Skin of body (tissue), 2 donors: Measurements from ENCODE around the gene PSENEN. TPM values are rescaled to one million over a fixed set of nuclear protein-coding genes. Genes with fewer than 3 reads are reported as not detected.
"Not testable (repeated sequence)": the region's sequence is repeated elsewhere in the genome, so short reads cannot be mapped to it uniquely, and the experiment has no call there.

Experiments used
- DNase-seq: peaks from one replicate; lab custom pipeline; 2025; lab: John Stamatoyannopoulos, UW
- total RNA-seq: library from RNA; depleted of rRNA; stranded (reverse); fragments of >200 nt; gene quantifications from one replicate; pipeline ENCODE4 v1.2.3, GENCODE V29; 2014

The PSENEN gene
- total RNA-seq, 1 donor from 2014 or later = 10.1 TPM

DNA sequence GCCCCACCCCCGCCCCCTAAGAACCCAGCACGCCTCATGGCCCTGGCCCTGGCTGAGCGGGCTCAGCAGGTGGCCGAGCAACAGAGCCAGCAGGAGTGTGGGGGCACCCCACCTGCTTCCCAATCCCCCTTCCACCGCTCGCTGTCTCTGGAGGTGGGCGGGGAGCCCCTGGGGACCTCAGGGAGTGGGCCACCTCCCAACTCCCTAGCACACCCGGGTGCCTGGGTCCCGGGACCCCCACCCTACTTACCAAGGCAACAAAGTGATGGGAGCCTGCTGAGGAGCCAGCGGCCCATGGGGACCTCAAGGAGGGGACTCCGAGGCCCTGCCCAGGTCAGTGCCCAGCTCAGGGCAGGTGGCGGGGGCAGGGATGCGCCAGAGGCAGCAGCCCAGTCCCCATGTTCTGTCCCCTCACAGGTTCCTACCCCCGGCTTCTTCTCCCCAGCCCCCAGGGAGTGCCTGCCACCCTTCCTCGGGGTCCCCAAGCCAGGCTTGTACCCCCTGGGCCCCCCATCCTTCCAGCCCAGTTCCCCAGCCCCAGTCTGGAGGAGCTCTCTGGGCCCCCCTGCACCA lies 41.9 kb downstream of the PSENEN start:
- no peak for DNase-seq

DNA sequence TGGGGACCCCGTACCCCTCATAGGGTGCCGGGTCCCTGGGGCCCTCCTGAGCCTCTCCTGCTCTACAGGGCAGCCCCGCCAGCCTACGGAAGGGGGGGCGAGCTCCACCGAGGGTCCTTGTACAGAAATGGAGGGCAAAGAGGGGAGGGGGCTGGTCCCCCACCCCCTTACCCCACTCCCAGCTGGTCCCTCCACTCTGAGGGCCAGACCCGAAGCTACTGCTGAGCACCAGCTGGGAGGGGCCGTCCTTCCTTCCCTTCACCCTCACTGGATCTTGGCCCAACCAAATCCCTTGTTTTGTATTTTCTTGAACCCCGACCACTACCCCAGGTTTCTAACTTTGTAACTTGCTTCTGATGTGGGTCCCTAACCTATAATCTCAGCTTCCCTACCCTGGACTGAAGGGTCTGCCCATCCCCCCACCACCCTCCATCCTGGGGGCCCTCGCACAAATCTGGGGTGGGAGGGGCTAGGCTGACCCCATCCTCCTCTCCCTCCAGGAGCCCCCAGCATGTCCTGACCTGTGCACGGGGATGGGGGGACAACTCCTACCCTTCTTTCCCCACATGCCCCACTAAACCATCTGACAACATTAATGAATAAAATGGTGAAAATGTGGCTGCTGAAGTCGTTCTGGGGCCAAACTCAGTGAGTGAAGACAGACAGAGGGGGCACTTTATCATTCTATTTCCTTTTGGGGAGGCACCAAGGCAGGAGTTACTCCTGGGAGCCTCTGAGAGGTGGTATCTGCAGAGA lies 42.9 kb downstream of the PSENEN start:
- DNase-seq = no peak

DNA sequence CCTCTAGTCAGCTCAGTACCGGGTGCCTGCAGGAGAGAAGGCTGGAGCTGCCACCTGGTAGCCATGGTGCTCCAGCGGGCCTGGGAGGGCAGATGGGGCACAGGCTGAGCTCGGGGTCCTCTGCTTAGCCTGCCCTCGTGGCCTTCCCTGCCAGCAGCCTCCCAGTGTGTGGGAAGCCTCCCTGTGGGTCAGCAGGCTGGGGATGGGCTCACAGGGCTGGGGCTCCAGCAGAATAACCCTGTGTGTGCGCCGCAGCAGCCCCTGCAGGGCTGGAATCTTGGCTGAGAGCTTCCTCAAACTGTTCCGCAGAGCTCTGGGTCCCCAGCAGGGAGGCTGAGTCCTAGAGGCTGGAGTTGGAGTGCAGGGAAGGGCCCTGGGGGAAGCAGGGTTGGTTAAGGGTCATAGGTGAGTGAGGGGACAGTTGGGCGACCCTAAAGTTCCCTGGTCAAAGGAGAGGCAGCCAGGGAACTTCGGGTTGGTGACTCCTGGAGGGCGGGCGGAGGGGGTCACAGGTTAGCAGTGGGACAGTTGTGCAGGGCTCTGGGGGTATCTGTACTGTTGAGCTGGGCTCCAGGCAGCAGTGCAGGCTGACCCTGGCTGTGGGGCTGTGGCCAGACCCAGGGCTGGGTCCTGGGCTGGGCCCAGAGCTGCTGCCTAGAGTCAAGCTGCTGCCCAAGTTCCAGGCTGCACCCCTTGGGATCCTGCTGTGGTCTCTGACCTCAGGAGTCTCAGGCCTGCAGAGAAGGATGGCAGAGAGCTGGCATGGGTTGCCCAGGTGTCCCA lies 43.9 kb downstream of the PSENEN start:
- no peak for DNase-seq

DNA sequence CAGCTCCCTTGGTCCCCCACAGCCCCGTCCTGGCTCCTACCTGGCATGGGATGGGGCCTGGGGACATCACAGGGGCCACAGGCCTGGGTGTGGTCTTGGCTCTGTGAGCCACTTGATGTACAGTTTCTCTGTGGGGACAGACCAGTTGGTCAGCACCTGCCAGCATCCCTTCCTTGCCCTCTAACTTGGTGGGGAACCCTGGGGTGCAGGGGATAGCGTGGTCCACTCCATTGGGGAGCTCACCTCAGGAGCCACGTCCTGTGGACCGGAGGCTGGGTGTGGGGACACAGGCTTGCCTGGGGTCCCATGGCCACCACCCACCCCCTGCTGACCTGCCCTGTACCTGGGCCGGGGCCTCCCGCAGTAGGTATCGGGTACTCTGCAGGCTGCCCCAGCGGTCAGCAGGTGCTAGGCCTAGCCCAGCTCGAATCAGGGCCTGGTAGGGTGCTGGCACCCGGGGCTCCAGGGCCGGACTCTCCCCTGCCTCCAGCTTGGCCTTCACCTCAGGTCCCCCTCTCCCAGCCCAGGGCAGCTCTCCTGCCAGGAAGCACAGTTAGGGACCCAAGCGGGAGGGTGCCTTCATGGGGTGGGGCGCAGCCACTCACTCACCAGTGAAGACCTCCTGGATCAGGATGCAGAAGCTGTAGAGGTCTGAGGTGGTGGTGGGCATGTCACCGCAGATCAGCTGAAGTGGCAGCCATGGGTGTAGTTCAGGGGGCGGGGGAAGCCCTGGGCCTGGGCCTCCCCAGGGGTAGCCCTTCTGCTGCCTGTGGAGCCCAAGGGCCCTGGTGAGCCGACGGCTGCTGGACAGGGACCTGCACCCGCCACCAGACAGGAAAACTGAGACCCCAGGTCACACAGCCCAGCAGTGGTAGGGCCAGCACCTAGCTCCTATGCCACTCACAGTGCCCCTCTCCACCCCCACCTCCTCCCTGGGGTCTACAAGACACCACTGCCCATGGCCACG lies 44.8 kb downstream of the PSENEN start:
- no peak for DNase-seq

DNA sequence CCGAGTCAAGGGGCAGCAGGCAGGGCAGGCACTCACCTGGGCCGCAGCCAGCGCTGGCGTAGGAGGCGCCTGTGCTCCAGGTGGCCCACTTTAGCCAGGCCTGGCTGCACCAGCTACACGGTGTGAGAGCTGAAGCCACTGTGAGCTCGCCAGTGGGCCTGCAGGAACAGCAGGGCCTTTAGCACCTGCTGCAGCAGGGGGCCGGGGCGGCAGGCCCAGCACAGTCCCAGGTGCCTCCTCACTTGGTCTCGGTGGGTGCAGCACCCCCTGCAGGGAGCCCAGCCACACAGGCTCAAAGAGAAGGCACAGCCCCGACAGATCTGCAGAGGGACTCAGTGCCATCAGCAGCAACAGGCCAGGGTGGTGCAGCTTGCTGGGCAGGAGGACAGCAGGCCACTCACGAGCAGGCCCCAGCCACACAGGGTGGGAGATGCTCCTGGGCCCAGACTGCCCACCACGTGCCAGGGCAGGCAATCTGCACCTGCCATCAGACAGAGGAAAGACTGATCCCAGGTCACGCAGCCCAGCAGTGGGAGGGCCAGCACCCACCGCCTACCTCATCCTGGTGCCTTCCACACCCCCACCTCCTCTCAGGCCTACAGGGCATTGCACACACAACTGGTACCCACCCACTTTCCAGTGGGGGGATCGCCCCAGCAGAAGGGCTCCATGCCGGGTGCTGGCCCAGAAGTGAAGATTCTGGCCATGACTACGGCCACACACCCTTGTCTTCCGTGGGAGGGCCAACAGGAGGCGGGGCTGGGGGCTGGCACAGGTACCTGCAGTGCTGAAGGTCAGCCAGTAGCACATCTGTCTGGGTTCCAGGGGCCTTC lies 45.7 kb downstream of the PSENEN start:
- no peak for DNase-seq

DNA sequence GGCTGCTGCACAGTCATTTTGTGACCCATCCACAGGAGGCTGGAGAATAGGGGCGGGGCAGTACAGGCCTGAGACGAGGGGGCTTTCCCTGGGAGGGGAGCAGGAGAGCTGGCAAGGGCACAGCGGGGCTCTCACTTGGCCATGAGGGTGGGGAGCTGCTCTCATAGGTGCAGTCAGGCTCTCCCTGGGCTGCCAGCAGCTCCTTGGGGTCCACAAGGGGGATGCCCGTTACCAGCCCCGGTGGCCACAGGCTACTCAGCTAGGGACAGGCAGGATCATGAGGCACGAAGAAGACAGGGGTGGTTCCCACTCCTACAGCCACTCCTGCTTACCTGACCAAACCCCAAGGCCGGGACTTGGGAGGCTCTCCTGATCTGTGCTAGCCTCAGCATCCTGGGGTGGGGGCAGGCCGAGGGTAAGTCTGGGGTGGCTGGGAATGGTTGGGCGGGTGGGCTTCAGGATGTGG lies 46.4 kb downstream of the PSENEN start:
- DNase-seq = no peak

DNA sequence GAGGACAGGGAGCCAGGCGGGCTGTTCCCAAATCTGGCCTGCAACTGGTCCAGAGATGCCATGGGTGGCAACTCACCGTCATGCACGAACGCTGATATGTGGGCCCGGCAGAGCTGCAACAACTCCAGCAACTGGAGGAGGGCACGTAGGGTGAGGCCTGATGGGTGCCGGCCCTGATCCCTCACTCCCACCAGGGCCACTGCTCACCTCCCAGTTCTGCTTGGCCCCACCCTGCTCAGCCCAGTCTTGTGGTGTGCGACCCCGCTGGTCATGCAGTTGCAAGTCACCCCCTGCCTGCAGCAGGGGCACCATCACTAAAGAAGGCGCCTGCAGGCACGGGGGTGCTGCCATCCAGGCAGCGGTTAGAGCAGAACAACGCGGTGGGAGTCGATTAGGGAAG lies 46.9 kb downstream of the PSENEN start:
- DNase-seq = no peak

DNA sequence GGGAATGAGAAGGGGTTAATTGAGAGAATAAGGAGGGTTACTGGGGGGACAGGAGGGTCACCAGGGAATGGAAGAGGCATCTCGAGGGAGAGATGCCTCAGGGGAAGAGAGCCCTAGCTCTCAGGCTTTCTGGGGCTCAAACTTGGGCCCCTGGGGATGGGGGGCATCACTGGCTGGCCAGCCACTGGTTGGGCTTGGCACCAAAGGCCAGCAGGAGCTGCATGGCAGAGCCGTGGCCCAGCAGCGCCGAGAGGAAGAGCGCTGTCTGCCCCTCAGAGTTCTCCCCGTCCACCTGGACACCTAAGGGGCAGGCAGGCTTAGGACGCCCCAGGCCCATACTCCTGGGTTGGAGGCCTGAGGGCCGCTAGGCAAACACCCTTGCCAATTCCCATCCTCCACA lies 47.4 kb downstream of the PSENEN start:
- no peak for DNase-seq

DNA sequence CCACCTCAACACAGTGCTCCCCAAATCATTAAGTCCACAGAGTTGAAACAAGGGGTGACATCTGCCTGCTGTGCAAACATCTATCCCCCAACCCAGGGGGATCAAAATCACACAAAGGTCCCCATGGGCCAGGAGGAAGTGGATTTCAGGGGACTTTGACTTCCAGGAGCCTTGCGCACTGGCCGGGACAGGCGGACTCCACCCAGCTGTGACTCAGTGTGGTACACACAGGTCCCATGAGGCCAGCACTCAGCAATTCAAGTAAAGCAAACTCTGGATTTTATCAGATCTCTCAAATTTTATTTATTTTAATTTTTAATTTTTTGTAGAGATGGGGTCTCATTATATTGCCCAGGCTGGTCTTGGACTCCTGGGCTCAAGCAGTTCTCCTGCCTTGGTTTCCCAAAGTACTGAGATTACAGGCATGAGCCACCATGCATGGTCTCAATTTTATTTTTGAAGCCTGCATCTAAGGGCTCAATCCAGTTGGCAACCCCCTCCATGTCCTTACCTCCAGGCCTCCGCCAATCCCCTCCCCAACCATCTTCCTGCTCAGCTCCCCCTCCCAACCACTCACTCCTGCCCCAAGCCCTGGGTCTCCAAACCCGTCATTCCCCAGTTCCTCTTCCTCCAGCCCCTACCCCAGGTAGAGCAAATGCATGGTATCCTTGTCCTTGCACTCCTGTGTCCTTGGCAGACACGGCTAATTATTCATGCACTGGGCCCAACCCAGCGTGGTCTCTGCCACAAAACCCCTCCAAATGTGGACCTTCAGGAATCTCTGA lies 48.1 kb downstream of the PSENEN start:
- no peak for DNase-seq

DNA sequence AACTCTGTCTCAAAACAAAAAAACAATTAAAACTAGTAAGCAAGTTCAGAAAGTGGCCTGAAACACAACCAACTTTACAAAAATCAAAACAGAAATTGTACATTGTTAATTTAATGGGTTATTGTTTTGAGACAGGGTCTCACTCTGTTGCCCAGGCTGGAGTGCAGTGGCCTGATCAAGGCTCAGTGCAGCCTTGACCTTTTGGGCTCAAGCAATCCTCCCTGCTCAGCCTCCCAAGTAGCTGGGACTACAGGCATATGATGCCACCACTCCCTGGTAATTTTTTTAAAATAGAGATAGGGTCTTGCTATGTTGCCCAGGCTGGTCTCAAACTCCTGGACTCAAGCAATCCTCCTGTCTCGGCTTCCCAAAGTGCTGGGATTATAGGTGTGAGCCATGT lies 50.1 kb downstream of the PSENEN start:
- not testable (repeated sequence) for DNase-seq

Other genes starting within 250 kb of the PSENEN start
- 456 TPM for gene DMKN, start 232.0 kb upstream of the PSENEN start, total RNA-seq
- 197 TPM for gene SBSN, start 217.3 kb upstream of the PSENEN start, total RNA-seq
- gene GAPDHS, start 212.2 kb upstream of the PSENEN start, total RNA-seq = 0.20 TPM
- gene TMEM147, start 200.0 kb upstream of the PSENEN start, total RNA-seq = 41.2 TPM
- not detected for gene ATP4A, start 182.0 kb upstream of the PSENEN start, total RNA-seq
- not detected for gene PMIS2, start 159.5 kb upstream of the PSENEN start, total RNA-seq
- 6.9 TPM for gene HAUS5, start 132.9 kb upstream of the PSENEN start, total RNA-seq
- 21.8 TPM for gene RBM42, start 116.6 kb upstream of the PSENEN start, total RNA-seq
- gene ETV2, start 103.9 kb upstream of the PSENEN start, total RNA-seq = 0.79 TPM
- gene COX6B1, start 97.3 kb upstream of the PSENEN start, total RNA-seq = 238 TPM
- 0.49 TPM for gene UPK1A, start 79.1 kb upstream of the PSENEN start, total RNA-seq
- not detected for gene ZBTB32, start 41.1 kb upstream of the PSENEN start, total RNA-seq
- 11.8 TPM for gene KMT2B, start 27.6 kb upstream of the PSENEN start, total RNA-seq
- gene IGFLR1, start 3.2 kb upstream of the PSENEN start, total RNA-seq = 1.2 TPM
- gene U2AF1L4, start 233 bp upstream of the PSENEN start, total RNA-seq = 5.9 TPM
- 4.2 TPM for gene LIN37, start 2.9 kb downstream of the PSENEN start, total RNA-seq
- gene HSPB6, start 11.4 kb downstream of the PSENEN start, total RNA-seq = 18.4 TPM
- 4.5 TPM for gene PROSER3, start 12.5 kb downstream of the PSENEN start, total RNA-seq
- gene ARHGAP33, start 29.9 kb downstream of the PSENEN start, total RNA-seq = 5.1 TPM
- gene PRODH2, start 67.2 kb downstream of the PSENEN start, total RNA-seq = not detected
- gene NPHS1, start 106.9 kb downstream of the PSENEN start, total RNA-seq = not detected
- gene KIRREL2, start 111.3 kb downstream of the PSENEN start, total RNA-seq = 0.10 TPM
- gene APLP1, start 122.9 kb downstream of the PSENEN start, total RNA-seq = 3.0 TPM
- 12.0 TPM for gene NFKBID, start 154.9 kb downstream of the PSENEN start, total RNA-seq
- gene HCST, start 156.9 kb downstream of the PSENEN start, total RNA-seq = 2.7 TPM
- 14.1 TPM for gene TYROBP, start 162.6 kb downstream of the PSENEN start, total RNA-seq
- 2.8 TPM for gene LRFN3, start 190.7 kb downstream of the PSENEN start, total RNA-seq
- gene SDHAF1, start 249.5 kb downstream of the PSENEN start, total RNA-seq = 11.2 TPM